Stimulated activated CD4-positive, alpha-beta T cell treated with anti-CD3 and anti-CD28 coated beads, TNF-alpha, amount 100 ng/mL, for 24 hours (primary cell): ENCODE measurements around the gene MRFAP1L1.
A peak's percentile ranks its signal among the peaks of the same experiment; 100 is the strongest.

ENCODE experiments used
- DNase-seq, 3 experiments: peaks; one replicate each; pipeline ENCODE4 v3.0.0-alpha.2; 2020; ENCODE audit warnings: low read depth in 3 of 3

Gene MRFAP1L1

GRCh38 chr4:6662591-6662990 lies 47.1 kb downstream of the MRFAP1L1 start:
- no peak for DNase-seq

GRCh38 chr4:6660430-6660829 lies 49.2 kb downstream of the MRFAP1L1 start:
- DNase-seq = no peak

GRCh38 chr4:6659897-6660296 lies 49.8 kb downstream of the MRFAP1L1 start:
- DNase-seq = no peak

GRCh38 chr4:6658597-6659075 lies 51.0 kb downstream of the MRFAP1L1 start:
- peak; percentile 18 to 44 (median 21) for DNase-seq

- DNase-seq = no peak
Measured at GRCh38 chr4:6658209-6658595, 51.5 kb downstream of the MRFAP1L1 start.
